H1 (cell line): ENCODE results near the gene NKD2. TPM values are rescaled to one million over a fixed set of nuclear protein-coding genes. Genes with fewer than 3 reads are reported as not detected.
A peak's percentile ranks its signal among the peaks of the same experiment; 100 is the strongest.

ENCODE experiments used
- CTCF ChIA-PET: fragments of 300-600 bp; sonication (Branson Sonifier 250); formaldehyde crosslinking; loops from one replicate; lab custom pipeline; 2021; ENCODE audit not compliant: partially characterized antibody; lab: Charles Lee
- POLR2A ChIA-PET: fragments of 300-600 bp; sonication (Branson Sonifier 250); formaldehyde crosslinking; loops from one replicate; lab custom pipeline; 2021; ENCODE audit warnings: inconsistent platforms; ENCODE audit not compliant: partially characterized antibody; lab: Charles Lee
- DNase-seq, 2 experiments: peaks; one replicate each; pipeline versions ENCODE4 v3.0.0 to v3.0.0-alpha.2; 2010 to 2022; ENCODE audit warnings: low spot score in 2 of 2, low read depth in 1 of 2, mixed read lengths in 1 of 2
- FAIRE-seq: peaks from 2 replicates; lab custom pipeline; 2011; peaks lifted over from hg19 to GRCh38; lab: Jason Lieb, UNC
- H2AFZ ChIP-seq: 2 replicates; pipeline ENCODE4 v1.8.1; 2012; ENCODE audit warnings: low read length, inconsistent platforms
- H2AK5ac ChIP-seq: 2 replicates; pipeline ENCODE4 v1.6.1; 2013; ENCODE audit warnings: low read depth, low read length
- H2BK120ac ChIP-seq: replicated peaks from 2 replicates; pipeline ENCODE3; 2013; ENCODE audit warnings: low read depth, low read length, inconsistent platforms
- H2BK12ac ChIP-seq: 2 replicates; pipeline ENCODE4 v1.6.1; 2013; ENCODE audit warnings: low read depth, low read length
- H2BK15ac ChIP-seq: 2 replicates; pipeline ENCODE4 v1.6.1; 2013; ENCODE audit warnings: low read length
- H2BK20ac ChIP-seq: 2 replicates; pipeline ENCODE4 v1.6.1; 2013; ENCODE audit warnings: low read length
- H2BK5ac ChIP-seq: 2 replicates; pipeline ENCODE4 v1.6.1; 2013; ENCODE audit warnings: low read depth, low read length
- H3K14ac ChIP-seq: 2 replicates; pipeline ENCODE4 v1.6.1; 2013; ENCODE audit warnings: inconsistent platforms; ENCODE audit not compliant: insufficient read length
- H3K18ac ChIP-seq: 2 replicates; pipeline ENCODE4 v1.6.1; 2013; ENCODE audit warnings: low read length; ENCODE audit errors: extremely low read depth
- H3K23ac ChIP-seq: 2 replicates; pipeline ENCODE4 v1.6.1; 2013; ENCODE audit warnings: inconsistent platforms; ENCODE audit not compliant: insufficient read length
- H3K23me2 ChIP-seq: 2 replicates; pipeline ENCODE4 v1.6.1; 2013; ENCODE audit warnings: low read depth, low read length
- H3K27ac ChIP-seq: 2 replicates; pipeline ENCODE4 v1.6.1; 2011; ENCODE audit warnings: low read depth, low read length, inconsistent platforms
- H3K27me3 ChIP-seq, 4 experiments: replicated peaks in 1 of 4; 1 replicate in 1 of 4; 2 replicates in 3 of 4; pipeline versions ENCODE4 v1.6.1 to v1.8.1; 2011 to 2013; ENCODE audit warnings: low read length in 3 of 4, mild to moderate bottlenecking in 3 of 4, inconsistent platforms in 2 of 4, mixed read lengths in 2 of 4, moderate library complexity in 1 of 4; ENCODE audit not compliant: control insufficient read depth in 3 of 4, insufficient read depth in 3 of 4; ENCODE audit errors: extremely low read depth in 1 of 4
- H3K36me3 ChIP-seq, 4 experiments: 2 replicates each; pipeline versions ENCODE4 v1.6.1 to v1.8.1; 2011 to 2013; ENCODE audit warnings: mild to moderate bottlenecking in 4 of 4, low read length in 3 of 4, moderate library complexity in 2 of 4, control low read depth in 1 of 4, inconsistent platforms in 1 of 4; ENCODE audit not compliant: insufficient read depth in 4 of 4, control insufficient read depth in 2 of 4
- H3K4ac ChIP-seq: replicated peaks from 2 replicates; pipeline ENCODE3; 2013; ENCODE audit warnings: low read length, low read depth, mixed read lengths, inconsistent platforms; ENCODE audit not compliant: insufficient read length
- H3K4me1 ChIP-seq, 4 experiments: replicated peaks in 1 of 4; 1 replicate in 1 of 4; 2 replicates in 3 of 4; pipeline versions ENCODE4 v1.6.1 to v1.8.1; 2011 to 2013; ENCODE audit warnings: low read length in 3 of 4, inconsistent platforms in 2 of 4, mixed read lengths in 1 of 4; ENCODE audit not compliant: insufficient read depth in 4 of 4, control insufficient read depth in 3 of 4
- H3K4me2 ChIP-seq, 2 experiments: 2 replicates each; pipeline versions ENCODE4 v1.6.1 to v1.8.1; 2011 to 2013; ENCODE audit warnings: low read depth in 2 of 2, low read length in 2 of 2, control low read depth in 1 of 2, inconsistent platforms in 1 of 2, mild to moderate bottlenecking in 1 of 2; ENCODE audit not compliant: insufficient read depth in 1 of 2
- H3K4me3 ChIP-seq, 4 experiments: fragments of 200-600, 300-600 bp in 1 of 4; sonication (generic), shearing (Covaris generic), sonication (Bioruptor Twin) in 1 of 4; 2 replicates each; pipeline versions ENCODE4 v1.5.1 to v1.8.1; 2011 to 2016; ENCODE audit warnings: low read length in 4 of 4, low read depth in 3 of 4, control low read depth in 2 of 4, inconsistent platforms in 2 of 4, mild to moderate bottlenecking in 2 of 4, mixed read lengths in 1 of 4, moderate library complexity in 1 of 4; ENCODE audit not compliant: insufficient read depth in 2 of 4; ENCODE audit errors: extremely low read depth in 1 of 4
- H3K56ac ChIP-seq: replicated peaks from 2 replicates; pipeline ENCODE3; 2013; ENCODE audit warnings: low read depth, mild to moderate bottlenecking, mixed read lengths, low read length, inconsistent platforms; ENCODE audit not compliant: insufficient read length
- H3K79me1 ChIP-seq: 2 replicates; pipeline ENCODE4 v1.6.1; 2013; ENCODE audit warnings: low read depth, low read length, control low read depth
- H3K79me2 ChIP-seq, 2 experiments: 2 replicates each; pipeline versions ENCODE4 v1.6.1 to v1.8.1; 2012 to 2013; ENCODE audit warnings: low read length in 2 of 2, mild to moderate bottlenecking in 2 of 2, inconsistent platforms in 1 of 2; ENCODE audit not compliant: insufficient read depth in 2 of 2, control insufficient read depth in 1 of 2
- H3K9ac ChIP-seq, 4 experiments: replicated peaks in 1 of 4; 1 replicate in 1 of 4; 2 replicates in 3 of 4; pipeline versions ENCODE4 v1.6.1 to v1.8.1; 2011 to 2013; ENCODE audit warnings: low read depth in 3 of 4, low read length in 3 of 4, control low read depth in 2 of 4, mild to moderate bottlenecking in 2 of 4, moderate library complexity in 2 of 4, inconsistent platforms in 1 of 4; ENCODE audit errors: extremely low read depth in 1 of 4
- H3K9me3 ChIP-seq, 2 experiments: 2 replicates each; pipeline versions ENCODE4 v1.6.1 to v1.8.1; 2012 to 2013; ENCODE audit warnings: mild to moderate bottlenecking in 2 of 2, moderate library complexity in 2 of 2, control low read depth in 1 of 2, inconsistent platforms in 1 of 2, low read depth in 1 of 2, low read length in 1 of 2, mixed read lengths in 1 of 2; ENCODE audit not compliant: insufficient read depth in 2 of 2
- H4K20me1 ChIP-seq, 2 experiments: replicated peaks in 1 of 2; 2 replicates each; pipeline versions ENCODE3 to v1.8.1; 2011 to 2013; ENCODE audit warnings: inconsistent platforms in 2 of 2, low read length in 2 of 2, mild to moderate bottlenecking in 1 of 2; ENCODE audit not compliant: insufficient read depth in 2 of 2, control insufficient read depth in 1 of 2
- H4K5ac ChIP-seq: 2 replicates; pipeline ENCODE4 v1.6.1; 2013; ENCODE audit warnings: low read length, low read depth, mixed read lengths, inconsistent platforms; ENCODE audit not compliant: insufficient read length
- H4K8ac ChIP-seq: 2 replicates; pipeline ENCODE4 v1.8.0; 2013; ENCODE audit warnings: mild to moderate bottlenecking, moderate library complexity, low read length, inconsistent platforms; ENCODE audit not compliant: insufficient read depth; ENCODE audit errors: extremely low read depth
- H4K91ac ChIP-seq: replicated peaks from 2 replicates; pipeline ENCODE3; 2013; ENCODE audit warnings: low read length, mixed read lengths, inconsistent platforms; ENCODE audit not compliant: insufficient read length
- CHD1 ChIP-seq: IDR thresholded peaks from 2 replicates; pipeline ENCODE4 v1.6.1; 2012; ENCODE audit warnings: low read depth, low read length, improper control_type of control experiment
- CTCF ChIP-seq, 3 experiments: IDR thresholded peaks; 1 replicate in 2 of 3; 2 replicates in 1 of 3; pipeline versions ENCODE4 v1.5.1 to v1.6.1; 2011; ENCODE audit warnings: low read length in 3 of 3, mild to moderate bottlenecking in 3 of 3, inconsistent platforms in 2 of 3, low read depth in 1 of 3, moderate library complexity in 1 of 3; ENCODE audit not compliant: insufficient read depth in 1 of 3; ENCODE audit errors: control extremely low read depth in 1 of 3
- GABPA ChIP-seq: IDR thresholded peaks from 2 replicates; pipeline ENCODE4 v1.6.1; 2011; ENCODE audit warnings: mild to moderate bottlenecking, low read length, moderate library complexity, borderline replicate concordance; ENCODE audit not compliant: insufficient read depth
- NANOG ChIP-seq: IDR thresholded peaks from 2 replicates; pipeline ENCODE4 v1.6.1; 2011; ENCODE audit warnings: low read length, low read depth, mild to moderate bottlenecking, inconsistent platforms; ENCODE audit not compliant: insufficient read depth, poor library complexity, severe bottlenecking
- PHF8 ChIP-seq: fragments of 200-600 bp; sonication (generic); conservative IDR thresholded peaks from 2 replicates; pipeline ENCODE4 v1.7.1; 2012; ENCODE audit warnings: low read depth, mild to moderate bottlenecking, inconsistent platforms, low read length, moderate library complexity
- POLR2A ChIP-seq, 2 experiments: IDR thresholded peaks; 1 replicate in 1 of 2; 2 replicates in 1 of 2; pipeline ENCODE4 v1.6.1; 2011; ENCODE audit warnings: low read depth in 2 of 2, low read length in 2 of 2, mild to moderate bottlenecking in 2 of 2; ENCODE audit errors: control extremely low read depth in 1 of 2
- RNF2 ChIP-seq: fragments of 200-900, 300-1000 bp; sonication (generic); IDR thresholded peaks from 2 replicates; pipeline ENCODE4 v1.7.1; 2016; ENCODE audit warnings: borderline replicate concordance, low read depth, mild to moderate bottlenecking, antibody characterized with exemption, low read length; ENCODE audit not compliant: poor library complexity, severe bottlenecking; ENCODE audit errors: missing control alignments
- RXRA ChIP-seq: IDR thresholded peaks from 2 replicates; pipeline ENCODE4 v1.6.1; 2011; ENCODE audit warnings: low read depth, mild to moderate bottlenecking, low read length, moderate library complexity; ENCODE audit not compliant: insufficient read depth
- SIX5 ChIP-seq: IDR thresholded peaks from 2 replicates; pipeline ENCODE4 v1.6.1; 2011; ENCODE audit warnings: mild to moderate bottlenecking, low read depth, low read length
- SP1 ChIP-seq: IDR thresholded peaks from 2 replicates; pipeline ENCODE4 v1.6.1; 2011; ENCODE audit warnings: low read depth, low read length
- ZNF274 ChIP-seq: IDR thresholded peaks from 2 replicates; pipeline ENCODE4 v1.7.0; 2012; ENCODE audit warnings: low read length, borderline replicate concordance; ENCODE audit errors: extremely low read depth
- WGBS, 2 experiments: shearing (Covaris generic) in 1 of 2; methylation state at CpG; one replicate each; pipeline versions ENCODE4 v1.1.6 to v1.1.7; 2013 to 2015; ENCODE audit warnings: low lambda C conversion rate in 2 of 2, mixed read lengths in 2 of 2, inconsistent platforms in 1 of 2, low coverage in 1 of 2, missing lambda C conversion rate in 1 of 2; ENCODE audit not compliant: insufficient replicate concordance in 2 of 2, insufficient coverage in 1 of 2, insufficient read length in 1 of 2; ENCODE audit errors: extremely low coverage in 1 of 2, missing lambda C conversion rate in 1 of 2; 5-methylcytosine and 5-hydroxymethylcytosine counted together
- polyA plus RNA-seq, 7 experiments: library from polyadenylated mRNA; depleted of rRNA in 3 of 7; stranded (reverse) in 5 of 7; unstranded in 2 of 7; fragments of >200 nt in 5 of 7; fragments of 200-250 nt in 2 of 7; gene quantifications; 1 replicate in 5 of 7; 2 replicates in 1 of 7; 4 replicates in 1 of 7; pipeline versions ENCODE4 v1.2.1 to v1.2.3, GENCODE V29; 2011 to 2013; ENCODE audit warnings: missing spikeins in 2 of 7, mixed read lengths in 2 of 7
- total RNA-seq: library from RNA; stranded (reverse); fragmentation: NEBNext Ultra II Directional; extraction: Animal tissue kit (Norgen Biotek cat#: 25700); gene quantifications from 2 replicates; pipeline ENCODE4 v1.2.1, GENCODE V29; 2021

The NKD2 gene
- total and polyA plus RNA-seq, 2 of the 8 experiments (the other 6 are each of a cell fraction or from before 2014, with no cell fraction given): 5.5 to 7.9 TPM

GRCh38 chr5:1002836-1003235 is 5.8 kb upstream of the NKD2 start:
- WGBS, 2 experiments: 85% methylated on average over 9 of the region's 13 CpGs; no CpG with 5 or more reads in 1 of the 2 experiments
- Histone ChIP-seq H3K27me3 (peaks cover 13 to 42% (median 42%) of the 10 kb centered on the region in 4 experiments), H3K23me2 (peaks cover 2% of the 10 kb centered on the region; the same call in 1 of the 2 replicates), H4K5ac (no peak overlapping the region), H2AK5ac (no peak overlapping the region), H2AFZ (no peak overlapping the region), H3K4me2 (no peak overlapping the region), H2BK12ac (no peak overlapping the region), H2BK20ac (no peak overlapping the region), H3K4me3 (no peak overlapping the region), H3K9me3 (no peaks in the 10 kb centered on the region), H3K79me2 (no peaks in the 10 kb centered on the region), H2BK5ac (no peak overlapping the region), H3K56ac (no peak overlapping the region), H3K23ac (no peak overlapping the region), H4K8ac (no peak overlapping the region), H3K79me1 (no peaks in the 10 kb centered on the region; the same call in 1 of the 2 replicates), H2BK120ac (no peak overlapping the region), H4K91ac (no peak overlapping the region), H3K18ac (no peak overlapping the region), H3K4ac (no peak overlapping the region), H3K4me1 (peaks cover 0 to 9% (median 3%) of the 10 kb centered on the region in 4 experiments; a peak in 4 of 7 replicates), H3K36me3 (no peaks in the 10 kb centered on the region), H3K14ac (no peak overlapping the region), H3K9ac (no peak overlapping the region), H2BK15ac (no peak overlapping the region), H4K20me1 (no peaks in the 10 kb centered on the region), H3K27ac (no peak overlapping the region)
- DNase-seq: peak in 1 of 2 experiments; percentile 36
- CTCF ChIA-PET: interaction anchor here (0.8 to 1.0 kb wide), 2 partner anchors 9 to 83 kb away, joined by 3 to 4 read pairs; no protein-coding TSS in a partner anchor
- no peak for FAIRE-seq
- POLR2A ChIA-PET: no interaction called here
- TF ChIP-seq SIX5: no peak
- no peak for TF ChIP-seq RXRA
- no peak for TF ChIP-seq RNF2
- TF ChIP-seq PHF8: no peak
- no peak for TF ChIP-seq CHD1
- TF ChIP-seq ZNF274: no peak
- no peak for TF ChIP-seq POLR2A (IDR thresholded peaks at IDR 0.05; ENCODE audit: control extremely low read depth in 1 of 2, low read depth in 2 of 2, low read length in 2 of 2)
- no peak for TF ChIP-seq SP1
- TF ChIP-seq GABPA: no peak
- no peak for TF ChIP-seq CTCF (IDR thresholded peaks at IDR 0.05; ENCODE audit: control extremely low read depth in 1 of 3, insufficient read depth in 1 of 3, low read depth in 1 of 3, low read length in 3 of 3)
- TF ChIP-seq NANOG: no peak
